Panc1 (cell line): ENCODE data around the gene LPIN2. TPM values are rescaled to one million over a fixed set of nuclear protein-coding genes. Genes with fewer than 3 reads are reported as not detected.

Experiments
- ATAC-seq: fragments of 200-7000 bp; cut with Tn5 transposase; 2 replicates; pipeline ENCODE4 v1.9.1; 2020; ENCODE audit warnings: mild to moderate bottlenecking, moderate library complexity
- BruUV-seq: library from RNA; stranded (reverse); fragments of 400-500 nt; replicated peaks from 2 replicates; lab custom pipeline; 2021; lab: Mats Ljungman, UMichigan
- CTCF ChIA-PET: fragments of 300-600 bp; sonication (Branson Sonifier 250); formaldehyde crosslinking; loops from one replicate; lab custom pipeline; 2022; ENCODE audit warnings: antibody characterized with exemption; lab: Charles Lee
- POLR2A ChIA-PET: fragments of 300-600 bp; sonication (Branson Sonifier 250); formaldehyde crosslinking; loops from one replicate; lab custom pipeline; 2022; ENCODE audit warnings: antibody characterized with exemption; lab: Charles Lee
- DNase-seq: peaks from one replicate; pipeline ENCODE4 v3.0.0-alpha.2; 2010; ENCODE audit warnings: low read depth, low spot score
- H3K27ac ChIP-seq: 2 replicates; pipeline ENCODE4 v1.5.1; 2011; ENCODE audit warnings: mild to moderate bottlenecking, low read length, inconsistent platforms
- H3K27me3 ChIP-seq: fragments of 200-500 bp; sonication (Bioruptor generic); 2 replicates; pipeline ENCODE4 v1.6.0; 2014; ENCODE audit warnings: low read length, inconsistent platforms; ENCODE audit not compliant: control insufficient read depth, insufficient read depth
- H3K36me3 ChIP-seq: fragments of 200-500 bp; sonication (Bioruptor generic); 2 replicates; pipeline ENCODE4 v1.5.1; 2014; ENCODE audit warnings: inconsistent platforms, mild to moderate bottlenecking, low read length, moderate library complexity; ENCODE audit not compliant: control insufficient read depth, insufficient read depth
- H3K4me1 ChIP-seq: 2 replicates; pipeline ENCODE4 v1.5.1; 2011; ENCODE audit warnings: inconsistent platforms, mild to moderate bottlenecking, low read length, moderate library complexity; ENCODE audit not compliant: control insufficient read depth, insufficient read depth
- H3K4me3 ChIP-seq, 2 experiments: 2 replicates each; pipeline ENCODE4 v1.5.1; 2011 to 2012; ENCODE audit warnings: low read depth in 2 of 2, low read length in 2 of 2, mild to moderate bottlenecking in 2 of 2, inconsistent platforms in 1 of 2, moderate library complexity in 1 of 2
- H3K9me3 ChIP-seq: fragments of 200-500 bp; sonication (Bioruptor generic); 2 replicates; pipeline ENCODE4 v1.5.1; 2014; ENCODE audit warnings: low read depth, mild to moderate bottlenecking, inconsistent platforms, low read length, moderate library complexity; ENCODE audit not compliant: control insufficient read depth, insufficient read depth
- CTCF ChIP-seq: fragments of 450-650 bp; IDR thresholded peaks from 2 replicates; pipeline ENCODE4 v1.5.1; 2017; ENCODE audit warnings: mild to moderate bottlenecking
- POLR2AphosphoS5 ChIP-seq: IDR thresholded peaks from 2 replicates; pipeline ENCODE4 v1.6.1; 2012; ENCODE audit warnings: mild to moderate bottlenecking, low read depth, low read length, moderate library complexity
- REST ChIP-seq, 2 experiments: IDR thresholded peaks; 2 replicates each; pipeline ENCODE4 v1.6.1; 2011 to 2012; ENCODE audit warnings: low read depth in 2 of 2, control low read depth in 1 of 2, low read length in 1 of 2, mild to moderate bottlenecking in 1 of 2, moderate library complexity in 1 of 2; ENCODE audit not compliant: insufficient read depth in 1 of 2
- SIN3A ChIP-seq: IDR thresholded peaks from 2 replicates; pipeline ENCODE4 v1.6.1; 2012; ENCODE audit warnings: low read depth, mild to moderate bottlenecking, low read length, moderate library complexity, borderline replicate concordance; ENCODE audit not compliant: insufficient read depth
- TCF7L2 ChIP-seq: IDR thresholded peaks from 2 replicates; pipeline ENCODE4 v1.6.1; 2011; ENCODE audit warnings: mild to moderate bottlenecking, low read depth, low read length, inconsistent platforms
- in situ Hi-C: cut with HindIII; loops from 2 replicates; pipeline ENCODE4 v1.10.0; 2016; ENCODE audit warnings: low sequenced_read_pairs, low pct_unique_long_range_greater_than_20kb
- intact Hi-C: fragments of 100-400 bp; cut with micrococcal nuclease; formaldehyde crosslinking; loops from one replicate; pipeline ENCODE4 v1.10.0; 2022; ENCODE audit not compliant: unreplicated experiment
- total RNA-seq: library from RNA; stranded (reverse); gene quantifications from one replicate; pipeline ENCODE4 v1.2.1, GENCODE V29; 2021; ENCODE audit not compliant: unreplicated experiment

The LPIN2 gene
- total RNA-seq, 1 experiment from 2014 or later: 38.3 TPM

- DNase-seq (no peak), ATAC-seq (no peak)
- no peaks in the 10 kb centered on the region for H3K36me3 ChIP-seq
- no peaks in the 10 kb centered on the region for H3K9me3 ChIP-seq
- CTCF ChIA-PET: no interaction called here
- H3K4me3 ChIP-seq: no peak overlapping the region
- H3K27me3 ChIP-seq: no peaks in the 10 kb centered on the region
- in situ Hi-C loops (no loop called here), intact Hi-C loops (loop anchor here (1.0 kb wide), 1 partner anchor 11 kb away; no protein-coding TSS in a partner anchor)
- TF ChIP-seq REST (IDR thresholded peaks at IDR 0.05; ENCODE audit: insufficient read depth in 1 of 2, low read depth in 2 of 2, low read length in 1 of 2) (no peak), POLR2AphosphoS5 (no peak), TCF7L2 (no peak)
- POLR2A ChIA-PET: no interaction called here
- H3K4me1 ChIP-seq: peaks cover 20% of the 10 kb centered on the region
- BruUV-seq: TSS peak; percentile 15
- H3K27ac ChIP-seq: 0 out of 2 replicates have a peak overlapping the region, but pooled peaks have one; percentile 39
These were observed 19.7 kb downstream of the LPIN2 start for GRCh38 chr18:2992995-2993877.

GRCh38 chr18:2990956-2991640, 21.8 kb downstream of the LPIN2 start:
- H3K4me3 ChIP-seq: no peak overlapping the region
- no peak for DNase-seq
- intact Hi-C loops (no loop called here), in situ Hi-C loops (no loop called here)
- ChIA-PET POLR2A (no interaction called here), CTCF (no interaction called here)
- no peaks in the 10 kb centered on the region for H3K36me3 ChIP-seq
- BruUV-seq: no TSS peak
- no peaks in the 10 kb centered on the region for H3K27me3 ChIP-seq
- no peak for TF ChIP-seq CTCF
- TF ChIP-seq TCF7L2: no peak
- TF ChIP-seq REST (IDR thresholded peaks at IDR 0.05; ENCODE audit: insufficient read depth in 1 of 2, low read depth in 2 of 2, low read length in 1 of 2): no peak
- TF ChIP-seq SIN3A: no peak
- no peak for TF ChIP-seq POLR2AphosphoS5
- ATAC-seq: no peak
- peaks cover 11% of the 10 kb centered on the region; the same call in 1 of the 2 replicates for H3K4me1 ChIP-seq
- H3K27ac ChIP-seq: 0 out of 2 replicates have a peak overlapping the region, but pooled peaks have one; percentile 17
- no peaks in the 10 kb centered on the region for H3K9me3 ChIP-seq
